ENCODE data around the gene SLC35E4.

The SLC35E4 gene

DNA sequence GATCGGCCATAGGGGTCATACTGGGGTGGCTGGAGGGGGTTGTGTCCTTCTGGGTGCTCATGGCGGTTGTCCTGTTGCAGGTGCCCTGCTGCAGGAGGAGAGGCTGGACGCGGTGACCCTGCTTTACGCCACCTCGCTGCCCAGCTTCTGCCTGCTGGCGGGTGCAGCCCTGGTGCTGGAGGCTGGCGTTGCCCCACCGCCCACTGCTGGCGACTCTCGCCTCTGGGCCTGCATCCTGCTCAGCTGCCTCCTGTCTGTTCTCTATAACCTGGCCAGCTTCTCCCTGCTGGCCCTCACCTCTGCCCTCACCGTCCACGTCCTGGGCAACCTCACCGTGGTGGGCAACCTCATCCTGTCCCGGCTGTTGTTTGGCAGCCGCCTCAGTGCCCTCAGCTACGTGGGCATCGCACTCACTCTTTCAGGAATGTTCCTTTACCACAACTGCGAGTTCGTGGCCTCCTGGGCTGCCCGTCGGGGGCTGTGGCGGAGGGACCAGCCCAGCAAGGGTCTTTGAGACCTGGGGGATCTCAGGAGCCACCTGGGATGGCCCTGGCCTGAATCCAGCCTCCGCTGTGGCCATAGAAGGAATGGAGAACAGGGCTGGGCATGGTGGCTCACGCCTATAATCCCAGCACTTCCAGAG is 11.1 kb downstream of the SLC35E4 start:
- no peak overlapping the region for H3K4me3 ChIP-seq (ENCODE audit: low read depth, low read length, poor library complexity, severe bottlenecking)
- no peak overlapping the region for H3K27ac ChIP-seq (ENCODE audit: low read depth, low read length, poor library complexity, severe bottlenecking)
- no peaks in the 10 kb centered on the region for H4K20me1 ChIP-seq (ENCODE audit: insufficient read depth, low read length)
- H3K9me3 ChIP-seq (ENCODE audit: low read length), result no peaks in the 10 kb centered on the region
- no peak overlapping the region for H3K4me2 ChIP-seq (ENCODE audit: low read length)
- H3K79me2 ChIP-seq (ENCODE audit: insufficient read depth, low read length), result no peaks in the 10 kb centered on the region
- no peaks in the 10 kb centered on the region for H3K36me3 ChIP-seq (ENCODE audit: insufficient read depth, low read length)
- H2AFZ ChIP-seq (ENCODE audit: low read length), result no peak overlapping the region
- no peaks in the 10 kb centered on the region for H3F3A ChIP-seq (ENCODE audit: insufficient read depth, low read length)
- TF ChIP-seq, protein P1, sequence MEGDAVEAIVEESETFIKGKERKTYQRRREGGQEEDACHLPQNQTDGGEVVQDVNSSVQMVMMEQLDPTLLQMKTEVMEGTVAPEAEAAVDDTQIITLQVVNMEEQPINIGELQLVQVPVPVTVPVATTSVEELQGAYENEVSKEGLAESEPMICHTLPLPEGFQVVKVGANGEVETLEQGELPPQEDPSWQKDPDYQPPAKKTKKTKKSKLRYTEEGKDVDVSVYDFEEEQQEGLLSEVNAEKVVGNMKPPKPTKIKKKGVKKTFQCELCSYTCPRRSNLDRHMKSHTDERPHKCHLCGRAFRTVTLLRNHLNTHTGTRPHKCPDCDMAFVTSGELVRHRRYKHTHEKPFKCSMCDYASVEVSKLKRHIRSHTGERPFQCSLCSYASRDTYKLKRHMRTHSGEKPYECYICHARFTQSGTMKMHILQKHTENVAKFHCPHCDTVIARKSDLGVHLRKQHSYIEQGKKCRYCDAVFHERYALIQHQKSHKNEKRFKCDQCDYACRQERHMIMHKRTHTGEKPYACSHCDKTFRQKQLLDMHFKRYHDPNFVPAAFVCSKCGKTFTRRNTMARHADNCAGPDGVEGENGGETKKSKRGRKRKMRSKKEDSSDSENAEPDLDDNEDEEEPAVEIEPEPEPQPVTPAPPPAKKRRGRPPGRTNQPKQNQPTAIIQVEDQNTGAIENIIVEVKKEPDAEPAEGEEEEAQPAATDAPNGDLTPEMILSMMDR (IDR thresholded peaks at IDR 0.05; ENCODE audit: low read length), result no peak
- no peak for TF ChIP-seq EZH2 (IDR thresholded peaks at IDR 0.05; ENCODE audit: borderline replicate concordance, low read length)
- no peaks in the 10 kb centered on the region for H3K4me1 ChIP-seq (ENCODE audit: insufficient read depth, low read length, severe bottlenecking)
- H3K27me3 ChIP-seq (ENCODE audit: insufficient read depth, low read length), result 0 out of 2 replicates have a peak, but pooled peaks cover 8% of the 10 kb centered on the region
- H3K9ac ChIP-seq (ENCODE audit: low read length), result no peak overlapping the region
- no peaks in the 10 kb centered on the region for H3K9me2 ChIP-seq (ENCODE audit: low read depth, low read length)

DNA sequence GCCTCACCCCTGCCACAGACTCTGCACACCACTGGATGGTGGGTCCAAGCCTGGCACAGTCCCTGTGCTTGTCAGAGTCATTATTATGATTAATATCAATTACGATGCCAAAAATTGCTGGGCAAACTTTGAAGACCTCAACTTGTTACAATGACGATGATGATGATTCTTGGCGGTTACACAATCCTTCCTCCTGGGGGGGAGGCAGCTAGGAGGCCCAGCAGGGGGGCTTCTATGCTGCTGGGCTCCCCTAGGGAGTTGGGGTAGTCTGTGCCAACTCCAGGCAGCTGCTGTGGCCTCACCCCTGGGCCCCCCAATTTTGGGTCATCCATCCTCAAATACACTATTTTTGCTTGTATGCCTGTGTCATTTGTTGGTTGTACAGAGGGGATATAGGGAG is 12.0 kb downstream of the SLC35E4 start:
- Histone ChIP-seq H4K20me1 (ENCODE audit: insufficient read depth, low read length) (no peaks in the 10 kb centered on the region), H2AFZ (ENCODE audit: low read length) (no peak overlapping the region), H3K36me3 (ENCODE audit: insufficient read depth, low read length) (no peaks in the 10 kb centered on the region), H3K27ac (ENCODE audit: low read depth, low read length, poor library complexity, severe bottlenecking) (no peak overlapping the region), H3K9ac (ENCODE audit: low read length) (no peak overlapping the region), H3K9me2 (ENCODE audit: low read depth, low read length) (no peaks in the 10 kb centered on the region), H3K27me3 (ENCODE audit: insufficient read depth, low read length) (0 out of 2 replicates have a peak, but pooled peaks cover 8% of the 10 kb centered on the region), H3K4me1 (ENCODE audit: insufficient read depth, low read length, severe bottlenecking) (no peaks in the 10 kb centered on the region), H3K9me3 (ENCODE audit: low read length) (no peaks in the 10 kb centered on the region), H3K4me3 (ENCODE audit: low read depth, low read length, poor library complexity, severe bottlenecking) (no peak overlapping the region), H3K79me2 (ENCODE audit: insufficient read depth, low read length) (no peaks in the 10 kb centered on the region), H3K4me2 (ENCODE audit: low read length) (no peak overlapping the region), H3F3A (ENCODE audit: insufficient read depth, low read length) (no peaks in the 10 kb centered on the region)
- TF ChIP-seq, protein P1 (IDR thresholded peaks at IDR 0.05; ENCODE audit: low read length), result no peak
- TF ChIP-seq EZH2 (IDR thresholded peaks at IDR 0.05; ENCODE audit: borderline replicate concordance, low read length), result no peak

DNA sequence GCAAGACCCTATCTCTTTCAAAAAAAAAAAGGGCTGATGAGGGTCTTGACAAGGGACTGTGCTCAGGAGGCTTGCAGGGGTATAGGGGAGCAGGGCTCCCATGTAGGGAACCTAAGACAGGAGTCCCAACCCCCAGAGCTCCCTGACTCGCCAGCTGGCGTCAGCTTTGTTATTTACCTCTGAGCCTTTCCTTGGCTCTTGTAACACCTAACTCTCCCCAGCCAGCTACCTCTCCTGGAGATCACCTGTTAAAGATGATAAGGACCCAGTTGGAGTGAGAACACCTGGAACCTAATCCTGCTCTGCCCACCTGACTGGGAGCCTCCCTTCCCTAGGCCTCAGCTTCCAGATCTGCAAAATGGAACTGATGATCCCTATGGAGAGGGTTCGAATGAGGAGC is 13.2 kb downstream of the SLC35E4 start:
- no peaks in the 10 kb centered on the region for H3K9me3 ChIP-seq (ENCODE audit: low read length)
- no peak overlapping the region for H3K27ac ChIP-seq (ENCODE audit: low read depth, low read length, poor library complexity, severe bottlenecking)
- H2AFZ ChIP-seq (ENCODE audit: low read length), result no peak overlapping the region
- no peak overlapping the region for H3K9ac ChIP-seq (ENCODE audit: low read length)
- H3K4me3 ChIP-seq (ENCODE audit: low read depth, low read length, poor library complexity, severe bottlenecking), result no peak overlapping the region
- no peaks in the 10 kb centered on the region for H3K36me3 ChIP-seq (ENCODE audit: insufficient read depth, low read length)
- no peaks in the 10 kb centered on the region for H3K79me2 ChIP-seq (ENCODE audit: insufficient read depth, low read length)
- H3K4me1 ChIP-seq (ENCODE audit: insufficient read depth, low read length, severe bottlenecking), result no peaks in the 10 kb centered on the region
- TF ChIP-seq EZH2 (IDR thresholded peaks at IDR 0.05; ENCODE audit: borderline replicate concordance, low read length), result no peak
- TF ChIP-seq, protein P1 (IDR thresholded peaks at IDR 0.05; ENCODE audit: low read length), result no peak
- 0 out of 2 replicates have a peak, but pooled peaks cover 5% of the 10 kb centered on the region for H3K27me3 ChIP-seq (ENCODE audit: insufficient read depth, low read length)
- no peaks in the 10 kb centered on the region for H3K9me2 ChIP-seq (ENCODE audit: low read depth, low read length)
- no peaks in the 10 kb centered on the region for H3F3A ChIP-seq (ENCODE audit: insufficient read depth, low read length)
- no peaks in the 10 kb centered on the region for H4K20me1 ChIP-seq (ENCODE audit: insufficient read depth, low read length)
- H3K4me2 ChIP-seq (ENCODE audit: low read length), result no peak overlapping the region
